Activated T-helper 2 cell treated with anti-CD3 and anti-CD28 coated beads, Interferon-gamma antibody, Interleukin-2, Interleukin-4, amounts not matched to agents 10 μg/mL and 5 μg/mL and 100 μg/mL, durations not matched to agents 14 hours and 24 hours and 36 hours (primary cell): ENCODE measurements around the gene AFF3. TPM values are rescaled to one million over a fixed set of nuclear protein-coding genes. Genes with fewer than 3 reads are reported as not detected.

Experiments used
- DNase-seq: peaks from one replicate; pipeline ENCODE4 v3.0.0; 2021; ENCODE audit warnings: low spot score
- H3K27ac Mint-ChIP-seq: one replicate; pipeline ENCODE4 v1.8.0; 2021; ENCODE audit warnings: mixed read lengths
- H3K27me3 Mint-ChIP-seq: one replicate; pipeline ENCODE4 v1.8.0; 2021; ENCODE audit warnings: low read depth, mixed read lengths
- H3K36me3 Mint-ChIP-seq: one replicate; pipeline ENCODE4 v1.8.0; 2021; ENCODE audit warnings: low read depth, mixed read lengths
- H3K4me1 Mint-ChIP-seq: one replicate; pipeline ENCODE4 v1.8.0; 2021; ENCODE audit warnings: low read depth, mixed read lengths
- H3K4me3 Mint-ChIP-seq: one replicate; pipeline ENCODE4 v1.8.0; 2021; ENCODE audit warnings: low read depth, mild to moderate bottlenecking, moderate library complexity, mixed read lengths
- H3K9me3 Mint-ChIP-seq: one replicate; pipeline ENCODE4 v1.8.0; 2021; ENCODE audit warnings: mixed read lengths
- intact Hi-C: fragments of 100-400 bp; cut with micrococcal nuclease; formaldehyde crosslinking; loops from one replicate; pipeline ENCODE4 v1.15.1; 2023
- total RNA-seq: library from RNA; stranded (reverse); gene quantifications from 2 replicates; pipeline ENCODE4 v1.2.3, GENCODE V29; 2022

The AFF3 gene
- total RNA-seq, 1 donor from 2014 or later, result 1.4 TPM

GRCh38 chr2:99857867-99858444 is 284.4 kb downstream of the AFF3 start:
- intact Hi-C loops, result no loop called here
- H3K27me3 Mint-ChIP-seq, result peaks cover 1% of the 10 kb centered on the region
- no peak overlapping the region for H3K27ac Mint-ChIP-seq
- peaks cover 14% of the 10 kb centered on the region for H3K4me1 Mint-ChIP-seq
- no peaks in the 10 kb centered on the region for H3K9me3 Mint-ChIP-seq
- H3K4me3 Mint-ChIP-seq, result no peak overlapping the region
- DNase-seq, result no peak
- H3K36me3 Mint-ChIP-seq, result no peaks in the 10 kb centered on the region

DNA sequence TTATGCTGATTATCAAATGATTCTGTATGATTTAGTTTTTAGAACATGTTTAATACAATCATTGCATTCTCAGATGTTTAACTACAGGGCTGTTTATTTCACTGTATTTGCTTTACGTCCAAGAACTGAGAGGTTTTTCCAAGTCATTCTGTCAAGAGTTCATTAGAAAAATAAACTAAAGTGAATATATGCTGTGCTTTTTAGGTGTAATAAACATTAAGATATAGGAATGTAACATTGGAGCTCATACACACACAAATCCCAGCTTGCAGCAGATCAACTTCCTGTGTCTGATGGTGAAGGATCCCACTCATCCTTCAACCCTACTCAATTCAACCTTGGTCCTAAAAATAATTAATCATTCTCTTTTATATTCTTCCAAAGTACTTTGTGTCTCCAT is 285.0 kb downstream of the AFF3 start:
- Mint-ChIP-seq H3K27me3 (peaks cover 1% of the 10 kb centered on the region), H3K4me3 (no peak overlapping the region), H3K9me3 (no peaks in the 10 kb centered on the region), H3K36me3 (no peaks in the 10 kb centered on the region), H3K4me1 (peaks cover 14% of the 10 kb centered on the region), H3K27ac (no peak overlapping the region)
- intact Hi-C loops, result no loop called here
- DNase-seq, result no peak

DNA sequence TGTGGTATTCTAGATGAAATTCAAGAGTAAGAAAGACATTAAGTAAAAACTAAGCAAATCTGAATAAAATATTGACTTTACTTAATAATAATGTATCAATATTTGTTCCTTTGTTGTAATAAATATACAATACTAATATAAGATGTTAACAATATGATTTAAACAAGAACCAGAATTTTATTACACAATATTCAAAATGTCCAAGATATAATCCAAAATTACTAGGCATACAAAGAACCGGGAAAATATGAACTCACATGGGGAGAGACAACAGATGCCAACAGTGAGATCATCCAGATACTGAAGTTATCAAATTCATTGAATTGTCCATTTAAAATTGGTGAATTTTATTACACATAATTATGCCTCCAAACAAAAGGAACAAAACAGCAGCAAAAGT is 286.3 kb downstream of the AFF3 start:
- DNase-seq, result no peak
- peaks cover 1% of the 10 kb centered on the region for H3K27me3 Mint-ChIP-seq
- H3K4me3 Mint-ChIP-seq, result no peak overlapping the region
- H3K9me3 Mint-ChIP-seq, result no peaks in the 10 kb centered on the region
- H3K36me3 Mint-ChIP-seq, result no peaks in the 10 kb centered on the region
- intact Hi-C loops, result no loop called here
- H3K4me1 Mint-ChIP-seq, result peaks cover 4% of the 10 kb centered on the region
- H3K27ac Mint-ChIP-seq, result no peak overlapping the region

DNA sequence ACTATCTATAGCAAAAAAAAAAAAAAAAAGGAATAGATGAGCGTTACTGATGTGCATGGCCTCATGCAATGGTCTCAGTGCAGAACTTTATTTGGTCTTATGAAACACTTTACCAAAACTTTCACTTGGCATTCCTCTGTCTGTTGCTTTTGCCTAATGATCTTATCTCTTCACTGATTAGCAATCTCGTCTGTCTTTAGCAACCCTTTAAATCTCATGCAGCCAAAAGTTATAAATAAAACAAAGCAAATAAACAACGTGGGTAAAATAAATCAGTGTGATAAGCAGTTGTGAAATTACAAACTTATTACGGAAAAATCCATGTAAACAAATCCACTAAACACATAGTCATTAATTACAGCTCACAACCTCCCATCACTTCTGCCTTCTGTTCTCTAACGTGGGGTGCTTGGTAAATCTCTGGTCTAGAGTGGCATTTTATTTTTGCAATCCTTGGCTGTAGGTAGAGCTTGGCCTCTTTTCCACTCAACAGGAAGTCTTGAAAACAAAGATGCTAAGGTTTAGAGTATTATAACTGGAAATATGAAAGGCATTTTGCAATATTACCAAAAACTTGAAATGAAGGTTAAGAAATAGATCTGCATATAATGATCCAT is 288.0 kb downstream of the AFF3 start:
- Mint-ChIP-seq H3K9me3 (no peaks in the 10 kb centered on the region), H3K36me3 (no peaks in the 10 kb centered on the region), H3K4me3 (no peak overlapping the region), H3K4me1 (no peaks in the 10 kb centered on the region), H3K27ac (no peak overlapping the region), H3K27me3 (peaks cover 1% of the 10 kb centered on the region)
- intact Hi-C loops, result no loop called here
- DNase-seq, result no peak

- no peak for DNase-seq
Observed at GRCh38 chr2:99852956-99853355, 289.4 kb downstream of the AFF3 start.

DNA sequence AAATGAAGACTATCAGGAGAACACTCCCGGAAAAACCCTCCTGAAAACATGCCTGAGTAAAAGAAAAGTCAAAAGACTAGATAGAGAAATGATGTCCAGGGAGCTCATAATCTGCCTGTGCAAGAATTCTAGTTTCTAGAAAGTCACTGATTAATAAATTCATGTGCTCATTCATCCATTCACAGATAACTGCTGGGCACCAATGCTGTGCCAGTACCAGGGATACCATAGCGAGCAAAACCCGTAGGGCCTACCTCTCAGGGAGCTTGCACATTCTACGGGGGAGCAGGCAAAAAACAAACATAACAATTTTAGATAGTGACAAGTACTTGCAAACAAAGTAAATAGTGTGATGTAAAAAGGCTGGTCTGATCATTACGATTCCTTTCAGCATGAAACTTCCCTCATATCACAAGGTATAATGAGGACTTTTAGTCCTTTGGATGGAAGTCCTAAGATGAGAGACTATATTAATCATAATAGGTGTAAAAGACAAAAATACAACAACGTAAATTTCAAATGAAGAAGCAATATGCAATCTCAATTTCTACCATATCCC is 289.9 kb downstream of the AFF3 start:
- DNase-seq, result no peak
- Mint-ChIP-seq H3K4me3 (no peak overlapping the region), H3K27me3 (peaks cover 1% of the 10 kb centered on the region), H3K27ac (no peak overlapping the region), H3K9me3 (no peaks in the 10 kb centered on the region), H3K4me1 (no peaks in the 10 kb centered on the region), H3K36me3 (no peaks in the 10 kb centered on the region)
- intact Hi-C loops, result no loop called here

More at GRCh38 chr2:99852956-99853355, 289.4 kb downstream of the AFF3 start:
- H3K27me3 Mint-ChIP-seq, result peaks cover 1% of the 10 kb centered on the region
- no peaks in the 10 kb centered on the region for H3K4me1 Mint-ChIP-seq
- no peaks in the 10 kb centered on the region for H3K9me3 Mint-ChIP-seq
- H3K4me3 Mint-ChIP-seq, result no peak overlapping the region
- no peaks in the 10 kb centered on the region for H3K36me3 Mint-ChIP-seq
- no peak overlapping the region for H3K27ac Mint-ChIP-seq
- intact Hi-C loops, result no loop called here

DNA sequence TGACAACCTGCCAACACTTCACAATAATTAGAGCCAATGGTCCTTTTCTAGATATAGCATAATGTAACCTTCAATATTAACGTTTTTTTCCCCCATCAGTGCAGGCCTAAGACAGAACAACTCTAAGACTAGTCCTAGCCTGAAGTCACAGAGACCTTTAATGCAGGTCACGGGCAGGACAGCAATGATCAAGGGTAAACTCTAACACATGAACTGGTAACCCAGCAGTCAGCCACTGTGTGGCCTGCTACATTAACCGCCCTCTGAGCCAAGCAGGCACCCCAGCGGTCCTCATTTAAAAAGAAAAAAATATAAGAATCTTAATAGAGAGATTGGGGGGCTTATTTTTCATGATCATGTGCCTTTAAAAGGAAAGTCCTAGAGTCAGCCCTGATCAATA is 290.6 kb downstream of the AFF3 start:
- no peaks in the 10 kb centered on the region for H3K4me1 Mint-ChIP-seq
- H3K27ac Mint-ChIP-seq, result no peak overlapping the region
- intact Hi-C loops, result no loop called here
- H3K27me3 Mint-ChIP-seq, result peaks cover 1% of the 10 kb centered on the region
- H3K4me3 Mint-ChIP-seq, result no peak overlapping the region
- H3K9me3 Mint-ChIP-seq, result no peaks in the 10 kb centered on the region
- no peak for DNase-seq
- no peaks in the 10 kb centered on the region for H3K36me3 Mint-ChIP-seq

GRCh38 chr2:99851089-99851488 is 291.3 kb downstream of the AFF3 start:
- no peaks in the 10 kb centered on the region for H3K36me3 Mint-ChIP-seq

DNA sequence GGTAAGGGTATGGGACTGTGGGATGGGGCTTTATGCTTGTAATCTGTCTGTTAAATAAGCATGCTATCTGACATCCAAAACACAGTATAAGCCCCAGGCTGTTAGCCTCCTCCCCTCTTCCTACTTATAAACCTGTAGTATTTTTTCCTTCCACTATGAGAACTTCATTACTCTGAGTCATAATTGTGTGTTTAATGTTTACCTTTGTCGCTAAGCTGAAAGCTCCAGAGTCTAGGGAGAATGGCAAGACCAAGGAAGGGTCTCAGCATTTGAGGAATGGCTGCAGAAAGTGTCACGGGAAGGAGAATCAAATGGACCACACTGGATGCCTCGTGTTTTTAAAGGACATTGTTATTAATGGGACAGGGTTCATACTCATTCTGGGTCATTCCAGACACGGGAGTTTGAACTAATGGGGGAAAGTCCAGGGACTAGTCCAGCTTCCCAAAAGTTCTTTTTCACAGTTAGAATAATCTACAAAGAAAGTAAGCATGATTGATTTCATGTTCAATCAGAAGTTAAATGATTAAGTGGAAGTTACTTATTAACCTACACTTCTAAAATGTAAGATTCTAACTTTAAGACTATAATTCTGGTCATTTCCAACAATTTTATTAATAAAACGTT is 292.2 kb downstream of the AFF3 start:
- Mint-ChIP-seq H3K27me3 (no peaks in the 10 kb centered on the region), H3K36me3 (no peaks in the 10 kb centered on the region), H3K9me3 (no peaks in the 10 kb centered on the region), H3K4me3 (no peak overlapping the region), H3K27ac (no peak overlapping the region), H3K4me1 (no peaks in the 10 kb centered on the region)
- intact Hi-C loops, result no loop called here
- DNase-seq, result no peak

More at GRCh38 chr2:99851089-99851488, 291.3 kb downstream of the AFF3 start:
- intact Hi-C loops, result no loop called here
- no peak for DNase-seq
- Mint-ChIP-seq H3K4me1 (no peaks in the 10 kb centered on the region), H3K27me3 (peaks cover under 1% of the 10 kb centered on the region), H3K9me3 (no peaks in the 10 kb centered on the region), H3K4me3 (no peak overlapping the region), H3K27ac (no peak overlapping the region)

GRCh38 chr2:99846462-99847107 is 295.8 kb downstream of the AFF3 start:
- Mint-ChIP-seq H3K4me1 (no peaks in the 10 kb centered on the region), H3K9me3 (no peaks in the 10 kb centered on the region), H3K27me3 (peaks cover 2% of the 10 kb centered on the region), H3K4me3 (no peak overlapping the region), H3K36me3 (no peaks in the 10 kb centered on the region), H3K27ac (no peak overlapping the region)
- intact Hi-C loops, result no loop called here
- DNase-seq, result no peak

DNA sequence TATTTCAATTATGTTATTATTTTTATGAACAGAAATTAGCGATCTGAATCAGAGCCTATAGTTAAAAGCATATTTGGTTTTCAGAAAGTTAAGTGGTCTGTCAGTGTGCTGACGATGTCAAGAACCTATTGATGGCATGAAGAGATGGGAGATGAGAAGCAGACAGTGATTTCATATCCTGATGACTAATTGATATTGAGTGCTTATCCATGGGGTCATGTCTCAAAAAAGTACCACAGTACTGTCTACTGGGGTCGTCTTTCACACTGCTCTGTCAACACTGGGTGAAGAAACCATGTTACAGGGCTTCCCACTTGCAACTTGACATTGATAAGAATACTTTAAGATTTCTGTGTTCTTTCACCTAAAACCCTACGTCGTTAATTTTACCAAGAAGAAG is 297.1 kb downstream of the AFF3 start:
- H3K27ac Mint-ChIP-seq, result no peak overlapping the region
- no peak overlapping the region for H3K4me3 Mint-ChIP-seq
- no peaks in the 10 kb centered on the region for H3K36me3 Mint-ChIP-seq
- H3K27me3 Mint-ChIP-seq, result peaks cover 7% of the 10 kb centered on the region
- no peaks in the 10 kb centered on the region for H3K4me1 Mint-ChIP-seq
- intact Hi-C loops, result no loop called here
- DNase-seq, result no peak
- no peaks in the 10 kb centered on the region for H3K9me3 Mint-ChIP-seq

- Mint-ChIP-seq H3K4me1 (peaks cover under 1% of the 10 kb centered on the region), H3K4me3 (no peak overlapping the region), H3K27me3 (peaks cover 10% of the 10 kb centered on the region), H3K9me3 (no peaks in the 10 kb centered on the region), H3K27ac (no peak overlapping the region), H3K36me3 (no peaks in the 10 kb centered on the region)
- DNase-seq, result no peak
- intact Hi-C loops, result no loop called here
Observed at GRCh38 chr2:99842451-99842850, 299.9 kb downstream of the AFF3 start.

DNA sequence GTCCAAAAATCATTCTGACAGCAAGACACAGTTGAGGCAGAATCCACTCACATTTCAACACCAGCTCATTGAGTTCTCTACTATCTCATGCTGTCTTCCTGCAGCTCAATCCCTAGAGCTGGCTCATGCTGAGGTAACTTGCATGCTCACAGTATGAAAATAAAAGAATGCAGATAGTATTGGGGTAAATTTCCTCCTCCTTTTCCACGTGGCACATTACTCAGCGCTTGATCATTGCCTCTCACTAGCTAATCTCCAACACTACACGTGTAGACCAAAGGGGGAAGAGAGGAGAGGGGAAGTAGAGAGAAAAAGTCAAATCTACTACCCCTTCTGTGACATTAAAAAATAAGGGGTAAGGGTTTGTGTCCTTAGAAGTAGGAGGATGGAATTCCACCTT is 300.6 kb downstream of the AFF3 start:
- Mint-ChIP-seq H3K27ac (no peak overlapping the region), H3K4me1 (peaks cover 4% of the 10 kb centered on the region), H3K36me3 (no peaks in the 10 kb centered on the region), H3K27me3 (peaks cover 10% of the 10 kb centered on the region), H3K9me3 (no peaks in the 10 kb centered on the region), H3K4me3 (no peak overlapping the region)
- no peak for DNase-seq
- intact Hi-C loops, result no loop called here
